GM12872 (cell line): ENCODE results near the gene PCNT.

Source experiments
- TF ChIP-seq, protein P1 (sequence below): IDR thresholded peaks from 3 replicates; pipeline ENCODE4 v1.5.1; 2011; ENCODE audit warnings: low read depth, mild to moderate bottlenecking, low read length, moderate library complexity; ENCODE audit not compliant: insufficient read depth

Gene PCNT

DNA sequence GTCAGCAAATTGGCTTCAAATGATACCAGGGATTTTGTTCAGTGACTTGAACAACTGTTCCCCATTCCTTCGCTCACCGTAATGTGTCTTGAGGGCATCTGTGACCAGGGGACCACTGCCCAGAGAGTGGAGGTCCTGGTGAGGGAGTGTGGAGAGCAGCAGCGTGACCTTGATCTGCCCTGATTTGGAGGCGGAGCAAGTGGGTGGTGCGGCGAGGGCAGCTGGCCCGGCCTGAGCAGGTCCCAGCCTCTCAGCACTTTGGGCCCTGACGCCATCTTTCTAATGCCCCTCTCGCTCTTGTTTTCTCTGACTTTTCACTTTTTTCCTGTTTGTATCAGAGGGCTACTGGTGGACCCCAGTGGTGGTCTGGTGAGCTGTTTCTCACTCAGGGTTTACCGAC, 165.8 kb downstream of the PCNT start:
- TF ChIP-seq, protein P1, sequence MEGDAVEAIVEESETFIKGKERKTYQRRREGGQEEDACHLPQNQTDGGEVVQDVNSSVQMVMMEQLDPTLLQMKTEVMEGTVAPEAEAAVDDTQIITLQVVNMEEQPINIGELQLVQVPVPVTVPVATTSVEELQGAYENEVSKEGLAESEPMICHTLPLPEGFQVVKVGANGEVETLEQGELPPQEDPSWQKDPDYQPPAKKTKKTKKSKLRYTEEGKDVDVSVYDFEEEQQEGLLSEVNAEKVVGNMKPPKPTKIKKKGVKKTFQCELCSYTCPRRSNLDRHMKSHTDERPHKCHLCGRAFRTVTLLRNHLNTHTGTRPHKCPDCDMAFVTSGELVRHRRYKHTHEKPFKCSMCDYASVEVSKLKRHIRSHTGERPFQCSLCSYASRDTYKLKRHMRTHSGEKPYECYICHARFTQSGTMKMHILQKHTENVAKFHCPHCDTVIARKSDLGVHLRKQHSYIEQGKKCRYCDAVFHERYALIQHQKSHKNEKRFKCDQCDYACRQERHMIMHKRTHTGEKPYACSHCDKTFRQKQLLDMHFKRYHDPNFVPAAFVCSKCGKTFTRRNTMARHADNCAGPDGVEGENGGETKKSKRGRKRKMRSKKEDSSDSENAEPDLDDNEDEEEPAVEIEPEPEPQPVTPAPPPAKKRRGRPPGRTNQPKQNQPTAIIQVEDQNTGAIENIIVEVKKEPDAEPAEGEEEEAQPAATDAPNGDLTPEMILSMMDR = no peak

DNA sequence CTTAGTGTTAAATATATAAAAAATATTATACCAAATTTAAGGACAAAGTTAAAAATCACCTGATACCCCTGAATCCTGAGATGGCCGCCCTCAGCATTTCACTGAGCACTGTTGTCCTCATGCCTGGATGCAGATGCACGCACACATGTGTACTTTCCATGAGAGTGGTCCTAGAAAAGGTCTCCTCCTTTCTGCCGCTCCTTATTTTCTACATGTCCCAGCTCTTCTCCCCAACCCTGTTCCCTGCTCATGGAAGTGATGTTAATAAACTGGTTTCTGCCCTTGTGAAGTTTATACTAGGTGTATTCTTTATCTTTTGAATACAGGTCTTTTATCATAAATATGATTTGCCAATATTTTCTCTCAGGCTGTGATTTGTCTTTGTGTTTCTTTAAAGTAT, 167.6 kb downstream of the PCNT start:
- TF ChIP-seq, protein P1 = no peak

DNA sequence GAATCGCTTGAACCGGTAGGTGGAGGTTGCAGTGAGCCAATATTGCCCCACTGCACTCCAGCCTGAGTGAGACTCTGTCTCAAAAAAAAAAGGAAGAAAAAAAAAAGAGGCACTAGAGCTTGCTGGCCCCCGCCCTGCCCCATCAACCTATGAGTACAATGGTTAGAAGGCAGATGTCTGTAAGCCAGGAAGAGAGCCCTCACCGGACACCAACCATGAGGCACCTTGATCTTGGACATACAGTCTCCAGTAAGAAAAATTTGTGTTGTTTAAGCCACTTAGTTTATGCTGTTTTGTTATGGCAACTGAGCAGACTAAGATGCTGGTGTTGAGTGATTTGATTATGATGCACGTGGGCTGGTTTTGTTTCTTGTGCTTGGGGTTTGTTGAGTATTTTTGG, 168.9 kb downstream of the PCNT start:
- TF ChIP-seq, protein P1 = no peak

DNA sequence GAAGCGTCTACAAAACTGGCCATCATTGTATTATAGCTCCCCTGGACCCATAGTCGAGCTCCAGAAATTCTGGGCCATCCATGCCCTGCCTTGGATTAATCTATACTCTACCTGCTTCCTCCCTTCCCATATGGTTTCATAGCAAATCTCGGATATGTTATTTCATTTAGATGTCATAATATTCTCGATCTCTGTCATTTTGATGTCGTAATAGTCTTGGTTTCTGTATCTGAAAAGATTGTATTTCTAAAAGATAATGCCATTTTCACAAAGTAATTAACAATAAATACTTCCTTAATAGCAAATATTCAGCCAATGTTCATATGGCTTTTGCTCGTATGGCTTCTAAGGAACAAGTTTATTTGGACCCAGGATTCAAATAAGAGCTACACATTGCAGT, 169.9 kb downstream of the PCNT start:
- TF ChIP-seq, protein P1 = no peak
